MCF 10A (cell line): ENCODE data around the gene TMBIM4. TPM values are rescaled to one million over a fixed set of nuclear protein-coding genes. Genes with fewer than 3 reads are reported as not detected.

Experiments used
- BruUV-seq: library from RNA; stranded (reverse); fragments of 400-500 nt; replicated peaks from 2 replicates; lab custom pipeline; 2021; lab: Mats Ljungman, UMichigan
- CTCF ChIA-PET: fragments of 300-600 bp; sonication (Branson Sonifier 250); formaldehyde crosslinking; extraction: SDS; loops from one replicate; lab custom pipeline; 2021; ENCODE audit warnings: antibody characterized with exemption, inconsistent platforms; lab: Yijun Ruan, JAX
- POLR2A ChIA-PET: fragments of 300-600, 350-650 bp; sonication (Branson Sonifier 250); formaldehyde crosslinking; extraction: SDS; loops from one replicate; lab custom pipeline; 2020; ENCODE audit warnings: antibody characterized with exemption, inconsistent platforms; lab: Yijun Ruan, JAX
- DNase-seq: peaks from one replicate; pipeline ENCODE4 v3.0.0-alpha.2; 2018; ENCODE audit not compliant: unreplicated experiment
- H3K27ac Mint-ChIP-seq: one replicate; pipeline ENCODE4 v1.8.0; 2022; ENCODE audit warnings: mild to moderate bottlenecking, low read depth, mixed read lengths; ENCODE audit not compliant: unreplicated experiment
- H3K27me3 Mint-ChIP-seq: one replicate; pipeline ENCODE4 v1.8.0; 2022; ENCODE audit warnings: mixed read lengths; ENCODE audit not compliant: insufficient read depth, unreplicated experiment
- H3K36me3 Mint-ChIP-seq: one replicate; pipeline ENCODE4 v1.8.0; 2022; ENCODE audit warnings: mild to moderate bottlenecking, moderate library complexity, mixed read lengths; ENCODE audit not compliant: insufficient read depth, unreplicated experiment
- H3K4me1 Mint-ChIP-seq: one replicate; pipeline ENCODE4 v1.8.0; 2022; ENCODE audit warnings: mixed read lengths; ENCODE audit not compliant: insufficient read depth, unreplicated experiment
- H3K4me3 Mint-ChIP-seq: one replicate; pipeline ENCODE4 v1.8.0; 2022; ENCODE audit warnings: mild to moderate bottlenecking, moderate library complexity, mixed read lengths; ENCODE audit not compliant: unreplicated experiment
- H3K9me3 Mint-ChIP-seq: one replicate; pipeline ENCODE4 v1.8.0; 2022; ENCODE audit warnings: mixed read lengths; ENCODE audit not compliant: unreplicated experiment
- intact Hi-C: fragments of 100-400 bp; cut with micrococcal nuclease; formaldehyde crosslinking; loops from 2 replicates; pipeline ENCODE4 v1.14.1; 2022
- total RNA-seq: library from RNA; stranded (reverse); gene quantifications from 2 replicates; pipeline ENCODE4 v1.2.3, GENCODE V29; 2022
- TF ChIP-seq, protein P1 (sequence below): fragments of 200-600 bp; IDR thresholded peaks from one replicate; pipeline ENCODE4 v1.8.0; 2022; ENCODE audit warnings: antibody characterized with exemption, mild to moderate bottlenecking; ENCODE audit not compliant: unreplicated experiment

The TMBIM4 gene
- total RNA-seq, 1 experiment from 2014 or later, result 74.3 TPM

DNA sequence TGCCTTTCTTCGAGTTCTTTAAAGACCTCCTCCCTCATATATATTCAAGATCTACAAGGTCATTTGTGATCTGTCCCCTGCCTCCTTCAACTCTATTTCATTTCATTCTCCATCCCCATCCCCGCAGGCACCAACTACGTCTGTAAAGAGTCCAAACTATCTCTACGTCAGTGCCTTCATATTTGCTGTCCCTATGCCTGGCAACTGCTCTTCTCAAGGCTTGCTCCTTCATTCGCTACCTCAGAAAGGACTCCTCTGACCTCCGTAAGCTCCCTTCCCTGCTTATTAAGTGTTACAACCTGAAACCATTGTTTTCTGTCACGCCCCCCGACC, 39.9 kb downstream of the TMBIM4 start:
- intact Hi-C loops, result no loop called here
- H3K4me1 Mint-ChIP-seq, result peaks cover 41% of the 10 kb centered on the region
- H3K36me3 Mint-ChIP-seq, result peaks cover 48% of the 10 kb centered on the region
- H3K27me3 Mint-ChIP-seq, result no peaks in the 10 kb centered on the region
- H3K4me3 Mint-ChIP-seq, result peak overlapping the region; percentile 90
- H3K9me3 Mint-ChIP-seq, result no peaks in the 10 kb centered on the region
- TF ChIP-seq, protein P1, sequence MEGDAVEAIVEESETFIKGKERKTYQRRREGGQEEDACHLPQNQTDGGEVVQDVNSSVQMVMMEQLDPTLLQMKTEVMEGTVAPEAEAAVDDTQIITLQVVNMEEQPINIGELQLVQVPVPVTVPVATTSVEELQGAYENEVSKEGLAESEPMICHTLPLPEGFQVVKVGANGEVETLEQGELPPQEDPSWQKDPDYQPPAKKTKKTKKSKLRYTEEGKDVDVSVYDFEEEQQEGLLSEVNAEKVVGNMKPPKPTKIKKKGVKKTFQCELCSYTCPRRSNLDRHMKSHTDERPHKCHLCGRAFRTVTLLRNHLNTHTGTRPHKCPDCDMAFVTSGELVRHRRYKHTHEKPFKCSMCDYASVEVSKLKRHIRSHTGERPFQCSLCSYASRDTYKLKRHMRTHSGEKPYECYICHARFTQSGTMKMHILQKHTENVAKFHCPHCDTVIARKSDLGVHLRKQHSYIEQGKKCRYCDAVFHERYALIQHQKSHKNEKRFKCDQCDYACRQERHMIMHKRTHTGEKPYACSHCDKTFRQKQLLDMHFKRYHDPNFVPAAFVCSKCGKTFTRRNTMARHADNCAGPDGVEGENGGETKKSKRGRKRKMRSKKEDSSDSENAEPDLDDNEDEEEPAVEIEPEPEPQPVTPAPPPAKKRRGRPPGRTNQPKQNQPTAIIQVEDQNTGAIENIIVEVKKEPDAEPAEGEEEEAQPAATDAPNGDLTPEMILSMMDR, result no peak
- BruUV-seq, result no TSS peak
- ChIA-PET CTCF (interaction anchor here (0.5 to 0.7 kb wide), 2 partner anchors 173 to 680 kb away, joined by 3 read pairs; partner anchors contain the start of gene HELB), POLR2A (interaction anchor here (1.0 to 4.2 kb wide), 10 partner anchors 9 to 173 kb away, joined by 3 to 70 read pairs (median 9); partner anchors contain the start of genes HELB and TMBIM4)
- peak overlapping the region; percentile 89 for H3K27ac Mint-ChIP-seq
- DNase-seq, result no peak

DNA sequence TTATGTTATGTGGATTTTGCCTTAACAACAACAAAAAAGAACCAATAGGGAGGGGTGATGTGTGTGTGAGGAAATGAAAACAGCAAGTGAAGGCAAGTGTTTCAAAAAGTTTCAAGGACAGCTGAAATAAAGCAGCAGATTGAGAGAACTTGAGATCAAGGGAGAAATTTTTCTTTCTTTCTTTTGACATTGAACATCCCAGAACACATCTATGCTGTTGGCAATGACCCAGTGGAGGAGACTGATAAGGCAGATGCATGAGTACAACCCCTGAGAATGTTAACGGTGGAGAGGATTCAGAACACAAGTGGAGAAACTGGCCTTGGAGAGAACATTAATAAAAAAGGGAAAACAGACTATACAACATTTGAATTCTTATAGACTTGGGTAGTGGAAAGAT, 42.1 kb downstream of the TMBIM4 start:
- TF ChIP-seq, protein P1, result no peak
- Mint-ChIP-seq H3K9me3 (no peaks in the 10 kb centered on the region), H3K27ac (peak overlapping the region; percentile 33), H3K4me1 (peaks cover 36% of the 10 kb centered on the region), H3K27me3 (no peaks in the 10 kb centered on the region), H3K4me3 (no peak overlapping the region), H3K36me3 (peaks cover 70% of the 10 kb centered on the region)
- DNase-seq, result no peak
- intact Hi-C loops, result no loop called here
- ChIA-PET CTCF (no interaction called here), POLR2A (no interaction called here)
- BruUV-seq, result no TSS peak

DNA sequence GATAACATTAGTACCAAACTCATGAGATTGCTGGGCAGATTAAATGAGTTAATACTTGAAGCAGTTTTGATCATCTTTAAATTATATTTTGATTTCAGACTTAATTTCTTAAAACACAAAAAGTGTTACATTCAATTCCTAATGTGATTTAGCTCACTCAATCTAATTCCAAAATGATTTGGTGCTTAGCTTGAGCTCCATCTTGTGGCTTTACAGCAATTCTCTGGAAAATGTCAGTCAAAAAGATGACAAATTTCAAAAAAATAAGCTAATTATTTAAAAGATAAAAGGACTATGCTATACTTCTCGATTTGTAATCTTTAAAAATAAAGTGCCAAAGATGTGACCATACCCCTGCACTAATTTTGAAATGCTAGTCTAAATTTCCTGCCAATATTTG, 49.3 kb downstream of the TMBIM4 start:
- TF ChIP-seq, protein P1, result no peak
- H3K4me3 Mint-ChIP-seq, result no peak overlapping the region
- DNase-seq, result no peak
- H3K9me3 Mint-ChIP-seq, result no peaks in the 10 kb centered on the region
- H3K27ac Mint-ChIP-seq, result no peak overlapping the region
- peaks cover 7% of the 10 kb centered on the region for H3K4me1 Mint-ChIP-seq
- peaks cover 47% of the 10 kb centered on the region for H3K36me3 Mint-ChIP-seq
- intact Hi-C loops, result no loop called here
- ChIA-PET CTCF (interaction anchor here (0.5 to 1.6 kb wide), 8 partner anchors 10 to 820 kb away, joined by 3 to 6 read pairs (median 3); partner anchors contain the start of gene LLPH), POLR2A (interaction anchor here (4.2 kb wide), 1 partner anchor 10 kb away, joined by 24 read pairs; the partner anchor contains the start of gene LLPH)
- H3K27me3 Mint-ChIP-seq, result no peaks in the 10 kb centered on the region
- BruUV-seq, result no TSS peak

DNA sequence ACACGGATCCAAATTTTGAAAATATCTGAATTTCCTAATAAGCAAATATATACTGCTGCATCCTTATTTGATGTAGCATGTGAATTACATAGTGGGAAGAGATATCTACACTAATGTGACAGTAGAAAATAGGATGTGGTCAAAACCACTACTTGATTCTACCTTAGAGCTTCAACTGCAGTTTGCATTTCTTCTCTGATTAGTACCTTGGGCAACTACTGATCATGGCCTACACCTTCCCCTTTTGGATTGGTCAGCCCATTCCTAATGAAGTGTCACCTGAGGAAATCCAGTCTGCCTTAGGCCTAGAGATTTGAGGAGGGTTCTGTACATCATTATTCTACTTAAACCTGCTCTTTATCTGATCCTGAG, 49.9 kb downstream of the TMBIM4 start:
- Mint-ChIP-seq H3K27ac (no peak overlapping the region), H3K36me3 (peaks cover 42% of the 10 kb centered on the region), H3K27me3 (no peaks in the 10 kb centered on the region), H3K4me3 (no peak overlapping the region), H3K9me3 (no peaks in the 10 kb centered on the region), H3K4me1 (peaks cover under 1% of the 10 kb centered on the region)
- intact Hi-C loops, result no loop called here
- TF ChIP-seq, protein P1, result no peak
- DNase-seq, result no peak
- no TSS peak for BruUV-seq
- POLR2A ChIA-PET, result interaction anchor here (4.2 kb wide), 1 partner anchor 10 kb away, joined by 24 read pairs; the partner anchor contains the start of gene LLPH
- CTCF ChIA-PET, result interaction anchor here (0.7 to 1.6 kb wide), 5 partner anchors 11 to 819 kb away, joined by 3 to 5 read pairs (median 3); partner anchors contain the start of gene LLPH
